GM19240 (cell line): ENCODE data around the gene FES.
"Not testable (repeated sequence)": the region's sequence is repeated elsewhere in the genome, so short reads cannot be mapped to it uniquely, and the experiment has no call there.

Source experiments
- DNase-seq: peaks from one replicate; pipeline ENCODE4 v3.0.0; 2011; ENCODE audit warnings: low spot score; ENCODE audit not compliant: insufficient read length

Gene FES

GRCh38 chr15:90928106-90928505, 43.8 kb downstream of the FES start:
- DNase-seq = not testable (repeated sequence)

GRCh38 chr15:90929246-90930019, 45.1 kb downstream of the FES start:
- no peak for DNase-seq

- no peak for DNase-seq
Measured at GRCh38 chr15:90930861-90931574, 46.7 kb downstream of the FES start.

- DNase-seq = no peak
Measured at GRCh38 chr15:90931575-90931827, 47.2 kb downstream of the FES start.

GRCh38 chr15:90931828-90932659, 47.7 kb downstream of the FES start, which contains the start of gene HDDC3:
Gene HDDC3, minus strand, starts transcription at chr15:90932549. Its CDS starts 9 bp downstream, at chr15:90932540.
- peak; percentile 65 for DNase-seq

- no peak for DNase-seq
Measured at GRCh38 chr15:90932660-90932991, 48.3 kb downstream of the FES start.

GRCh38 chr15:90933301-90933700, 49.0 kb downstream of the FES start:
- no peak for DNase-seq

- peak; percentile 76 for DNase-seq
Measured at GRCh38 chr15:90934256-90934948, 50.1 kb downstream of the FES start.

- peak; percentile 94 for DNase-seq
Measured at GRCh38 chr15:90934949-90935751, 50.8 kb downstream of the FES start, which contains the start of gene UNC45A. Gene UNC45A, plus strand, starts transcription at chr15:90935285. Its CDS starts 40 bp downstream, at chr15:90935325.

- DNase-seq = no peak
Measured at GRCh38 chr15:90936823-90937222, 52.5 kb downstream of the FES start.

- DNase-seq = no peak
Measured at GRCh38 chr15:90938261-90938660, 54.0 kb downstream of the FES start.

- no peak for DNase-seq
Measured at GRCh38 chr15:90939756-90940155, 55.5 kb downstream of the FES start.

GRCh38 chr15:90941038-90941437, 56.7 kb downstream of the FES start:
- no peak for DNase-seq

GRCh38 chr15:90942354-90943120, 58.2 kb downstream of the FES start:
- DNase-seq = no peak

- DNase-seq = no peak
Measured at GRCh38 chr15:90945091-90945490, 60.8 kb downstream of the FES start.
